Memory B cell (primary cell): ENCODE results near the gene SOX10.

Experiments used
- ATAC-seq: fragments of 150-1000 bp; cut with Tn5 transposase; 2 replicates; pipeline ENCODE4 v1.10.0; 2021; ENCODE audit warnings: low read depth, mild to moderate bottlenecking, moderate library complexity
- DNase-seq, 2 donors: peaks; one replicate each; pipeline ENCODE4 v3.0.0; 2022; ENCODE audit warnings: low spot score in 2 of 2
- H3K27ac Mint-ChIP-seq: one replicate; pipeline ENCODE4 v1.8.0; 2022; ENCODE audit warnings: mild to moderate bottlenecking, moderate library complexity, mixed read lengths
- H3K27me3 Mint-ChIP-seq: one replicate; pipeline ENCODE4 v1.8.0; 2022; ENCODE audit warnings: mixed read lengths
- H3K36me3 Mint-ChIP-seq: one replicate; pipeline ENCODE4 v1.8.0; 2022; ENCODE audit warnings: mild to moderate bottlenecking, mixed read lengths
- H3K4me1 Mint-ChIP-seq: one replicate; pipeline ENCODE4 v1.8.0; 2022; ENCODE audit warnings: mixed read lengths
- H3K4me3 Mint-ChIP-seq: one replicate; pipeline ENCODE4 v1.8.0; 2022; ENCODE audit warnings: mild to moderate bottlenecking, moderate library complexity, mixed read lengths
- H3K9me3 Mint-ChIP-seq: one replicate; pipeline ENCODE4 v1.8.0; 2022; ENCODE audit warnings: mixed read lengths

The SOX10 gene

GRCh38 chr22:37983860-37984791 is at the start of gene SOX10:
Gene SOX10, minus strand, starts transcription at chr22:37984555. Its CDS starts 771 bp downstream, at chr22:37983784.
- Mint-ChIP-seq H3K4me3 (no peak within 1 kb of the TSS), H3K36me3 (peaks cover 5% of the 10 kb centered on the region), H3K27me3 (no peaks in the 10 kb centered on the region), H3K4me1 (no peaks in the 10 kb centered on the region), H3K27ac (no peak within 1 kb of the TSS), H3K9me3 (no peaks in the 10 kb centered on the region)
- DNase-seq: no peak
- ATAC-seq: no peak

DNA sequence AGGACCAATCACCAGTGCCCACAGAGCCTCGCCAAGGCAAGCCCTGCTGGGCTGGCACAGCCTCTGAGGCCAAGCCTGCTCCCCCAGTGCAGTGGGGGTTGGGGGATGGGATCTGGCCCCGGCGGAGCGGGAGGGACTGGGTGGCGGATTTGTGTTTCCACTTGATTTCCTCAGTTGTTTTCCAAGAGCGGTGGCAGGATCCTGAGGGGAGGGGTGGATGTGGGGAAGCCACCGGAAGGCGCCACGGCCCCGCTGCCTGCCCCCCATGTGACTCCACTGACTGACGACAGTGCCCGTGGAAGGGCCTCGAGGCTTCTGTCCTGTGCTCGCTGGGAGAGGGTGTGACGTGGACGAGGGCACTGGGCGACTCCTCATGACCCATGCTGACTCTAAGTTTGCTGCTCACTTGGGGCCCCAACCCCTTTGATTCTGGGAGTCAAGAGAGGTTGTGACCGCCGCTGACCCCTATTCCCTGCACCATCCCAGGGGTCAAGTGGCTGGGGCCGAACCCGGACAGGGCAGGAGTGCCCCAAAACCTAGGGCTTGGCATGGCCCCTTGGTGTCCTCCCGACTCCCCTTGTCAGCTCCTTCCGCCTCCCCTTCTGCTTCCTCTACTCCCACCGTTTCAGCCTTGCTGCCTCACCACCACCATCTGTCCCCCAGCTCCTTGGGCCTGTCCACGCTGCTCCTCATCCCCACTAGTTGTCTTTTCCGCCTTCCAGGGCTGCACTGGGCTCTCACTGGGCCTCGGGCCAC is 49.3 kb upstream of the SOX10 start:
- ATAC-seq: no peak
- Mint-ChIP-seq H3K36me3 (no peaks in the 10 kb centered on the region), H3K27ac (peak overlapping the region; percentile 52), H3K9me3 (no peaks in the 10 kb centered on the region), H3K4me3 (no peak overlapping the region), H3K27me3 (peaks cover 17% of the 10 kb centered on the region), H3K4me1 (peaks cover 9% of the 10 kb centered on the region)
- no peak for DNase-seq

- H3K36me3 Mint-ChIP-seq: no peaks in the 10 kb centered on the region
- H3K9me3 Mint-ChIP-seq: no peaks in the 10 kb centered on the region
- no peak overlapping the region for H3K27ac Mint-ChIP-seq
- ATAC-seq (no peak), DNase-seq (no peak)
- H3K4me1 Mint-ChIP-seq: peaks cover 9% of the 10 kb centered on the region
- peaks cover 21% of the 10 kb centered on the region for H3K27me3 Mint-ChIP-seq
- no peak overlapping the region for H3K4me3 Mint-ChIP-seq
Observed at GRCh38 chr22:38032681-38033521, 48.5 kb upstream of the SOX10 start.

DNA sequence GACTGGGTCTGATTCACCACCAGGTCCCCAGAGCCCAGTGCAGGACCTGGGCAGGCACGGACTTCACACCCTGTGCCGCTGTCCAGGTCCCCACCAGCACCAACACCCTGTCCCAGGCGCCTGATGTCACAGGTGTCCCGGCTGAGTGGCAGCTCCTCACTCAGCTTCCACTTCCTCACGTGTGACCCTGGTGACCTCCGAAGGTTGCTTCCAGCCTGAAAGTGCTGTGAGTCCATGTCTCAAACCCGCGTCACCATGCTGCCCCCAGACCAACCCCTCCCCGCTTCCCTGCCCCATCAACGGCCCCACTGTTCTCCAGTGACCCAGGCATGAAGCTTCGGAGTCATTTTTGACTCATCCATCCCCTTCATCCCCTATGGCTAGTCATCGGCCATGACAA is 47.1 kb upstream of the SOX10 start:
- no peaks in the 10 kb centered on the region for H3K9me3 Mint-ChIP-seq
- no peak for DNase-seq

GRCh38 chr22:38030311-38031133 is 46.2 kb upstream of the SOX10 start:
- H3K27ac Mint-ChIP-seq: no peak overlapping the region
- H3K9me3 Mint-ChIP-seq: no peaks in the 10 kb centered on the region
- H3K36me3 Mint-ChIP-seq: no peaks in the 10 kb centered on the region
- ATAC-seq: no peak
- no peak overlapping the region for H3K4me3 Mint-ChIP-seq
- H3K4me1 Mint-ChIP-seq: peaks cover 9% of the 10 kb centered on the region
- peaks cover 21% of the 10 kb centered on the region for H3K27me3 Mint-ChIP-seq
- DNase-seq: no peak

More for the DNA sequence above, 47.1 kb upstream of the SOX10 start:
- Mint-ChIP-seq H3K27me3 (peaks cover 18% of the 10 kb centered on the region), H3K4me1 (peaks cover 9% of the 10 kb centered on the region), H3K4me3 (no peak overlapping the region), H3K27ac (peak overlapping the region; percentile 9), H3K36me3 (no peaks in the 10 kb centered on the region)
- no peak for ATAC-seq

- no peak overlapping the region for H3K27ac Mint-ChIP-seq
- H3K4me1 Mint-ChIP-seq: peaks cover 5% of the 10 kb centered on the region
- H3K4me3 Mint-ChIP-seq: no peak overlapping the region
- H3K36me3 Mint-ChIP-seq: peaks cover 2% of the 10 kb centered on the region
- no peak for DNase-seq
- no peak for ATAC-seq
- no peaks in the 10 kb centered on the region for H3K9me3 Mint-ChIP-seq
- H3K27me3 Mint-ChIP-seq: peaks cover 23% of the 10 kb centered on the region
Observed at GRCh38 chr22:38029901-38030300, 45.5 kb upstream of the SOX10 start.

DNA sequence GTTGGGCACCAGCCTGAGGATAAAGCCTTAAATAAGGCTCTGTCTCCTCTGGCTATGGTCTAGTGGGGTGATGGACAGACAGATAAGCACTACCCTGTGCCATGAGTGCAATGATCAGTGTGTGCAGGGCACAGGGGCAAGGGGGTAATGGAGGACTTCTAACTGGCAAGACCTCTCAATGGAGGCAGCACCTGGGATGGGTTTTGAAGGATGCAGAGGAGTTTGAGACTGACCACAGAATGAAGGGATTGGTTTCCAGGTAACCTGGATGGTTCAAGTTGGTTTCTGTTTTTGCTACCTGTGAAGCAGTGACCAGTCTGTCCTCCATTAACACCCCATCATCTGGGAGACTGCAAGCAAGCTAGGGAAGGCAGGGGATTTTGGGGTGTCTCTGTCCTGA is 45.0 kb upstream of the SOX10 start:
- Mint-ChIP-seq H3K27ac (no peak overlapping the region), H3K27me3 (peaks cover 25% of the 10 kb centered on the region), H3K9me3 (no peaks in the 10 kb centered on the region), H3K4me1 (no peaks in the 10 kb centered on the region), H3K4me3 (no peak overlapping the region), H3K36me3 (peaks cover 2% of the 10 kb centered on the region)
- no peak for DNase-seq
- ATAC-seq: no peak

- Mint-ChIP-seq H3K27ac (no peak overlapping the region), H3K36me3 (peaks cover 2% of the 10 kb centered on the region), H3K9me3 (no peaks in the 10 kb centered on the region), H3K27me3 (peaks cover 23% of the 10 kb centered on the region), H3K4me1 (no peaks in the 10 kb centered on the region), H3K4me3 (no peak overlapping the region)
- no peak for ATAC-seq
- no peak for DNase-seq
Observed at GRCh38 chr22:38028344-38029130, 44.2 kb upstream of the SOX10 start.

GRCh38 chr22:38027487-38027886 is 43.1 kb upstream of the SOX10 start:
- Mint-ChIP-seq H3K9me3 (no peaks in the 10 kb centered on the region), H3K4me1 (no peaks in the 10 kb centered on the region), H3K27ac (no peak overlapping the region), H3K36me3 (peaks cover 2% of the 10 kb centered on the region), H3K27me3 (peaks cover 23% of the 10 kb centered on the region), H3K4me3 (no peak overlapping the region)
- no peak for DNase-seq
- ATAC-seq: no peak

- Mint-ChIP-seq H3K36me3 (peaks cover 2% of the 10 kb centered on the region), H3K9me3 (no peaks in the 10 kb centered on the region), H3K4me1 (no peaks in the 10 kb centered on the region), H3K27me3 (peaks cover 23% of the 10 kb centered on the region), H3K4me3 (no peak overlapping the region), H3K27ac (no peak overlapping the region)
- no peak for DNase-seq
- no peak for ATAC-seq
Observed at GRCh38 chr22:38026130-38027111, 42.1 kb upstream of the SOX10 start.

DNA sequence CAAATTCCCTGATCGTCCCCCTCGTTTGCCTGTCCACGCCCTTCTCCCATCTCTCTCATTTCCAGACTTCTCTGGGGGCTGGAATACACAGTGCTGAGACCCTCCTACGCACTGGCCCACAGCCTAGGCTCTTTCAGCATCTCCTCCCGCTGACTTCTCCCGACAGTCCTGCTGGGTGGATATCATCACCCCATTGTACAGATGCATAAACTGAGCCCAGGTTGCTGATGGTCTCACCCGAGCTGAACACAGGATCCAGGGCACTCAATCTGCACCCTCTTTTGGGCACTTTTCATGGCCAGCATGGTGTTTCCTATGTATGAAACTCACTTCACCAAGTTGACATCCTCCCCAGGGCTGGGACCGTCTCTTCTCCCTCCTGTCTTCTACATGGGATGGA is 41.2 kb upstream of the SOX10 start:
- no peak for ATAC-seq
- Mint-ChIP-seq H3K27ac (no peak overlapping the region), H3K27me3 (peaks cover 23% of the 10 kb centered on the region), H3K36me3 (peaks cover 2% of the 10 kb centered on the region), H3K4me3 (no peak overlapping the region), H3K4me1 (no peaks in the 10 kb centered on the region), H3K9me3 (no peaks in the 10 kb centered on the region)
- DNase-seq: no peak

- no peak overlapping the region for H3K27ac Mint-ChIP-seq
- no peaks in the 10 kb centered on the region for H3K4me1 Mint-ChIP-seq
- no peaks in the 10 kb centered on the region for H3K9me3 Mint-ChIP-seq
- ATAC-seq: no peak
- H3K4me3 Mint-ChIP-seq: no peak overlapping the region
- no peak for DNase-seq
- peaks cover 2% of the 10 kb centered on the region for H3K36me3 Mint-ChIP-seq
- H3K27me3 Mint-ChIP-seq: peaks cover 20% of the 10 kb centered on the region
Observed at GRCh38 chr22:38023045-38023444, 38.7 kb upstream of the SOX10 start.
